ENCODE data around the gene DUSP23. TPM values are rescaled to one million over a fixed set of nuclear protein-coding genes. Genes with fewer than 3 reads are reported as not detected.
A peak's percentile ranks its signal among the peaks of the same experiment; 100 is the strongest.

Gene DUSP23
- total RNA-seq, 1 donor from 2014 or later, result 40.1 TPM

- no peak for TF ChIP-seq CTCF (IDR thresholded peaks at IDR 0.05; ENCODE audit: unreplicated experiment)
- Mint-ChIP-seq H3K36me3 (no peaks in the 10 kb centered on the region), H3K27me3 (ENCODE audit: low read depth) (peaks cover 9% of the 10 kb centered on the region), H3K27ac (no peak overlapping the region), H3K9me3 (no peaks in the 10 kb centered on the region), H3K4me1 (peaks cover 44% of the 10 kb centered on the region), H3K4me3 (no peak overlapping the region)
- no peak for DNase-seq (ENCODE audit: low spot score in 2 of 2, unreplicated experiment in 2 of 2)
These were observed 47.4 kb downstream of the DUSP23 start for GRCh38 chr1:159828176-159828575.

- H3K9me3 Mint-ChIP-seq, result no peaks in the 10 kb centered on the region
- TF ChIP-seq CTCF (IDR thresholded peaks at IDR 0.05; ENCODE audit: unreplicated experiment), result no peak
- no peaks in the 10 kb centered on the region for H3K36me3 Mint-ChIP-seq
- peaks cover 38% of the 10 kb centered on the region for H3K4me1 Mint-ChIP-seq
- H3K27ac Mint-ChIP-seq, result no peak overlapping the region
- no peak for DNase-seq (ENCODE audit: low spot score in 2 of 2, unreplicated experiment in 2 of 2)
- H3K27me3 Mint-ChIP-seq (ENCODE audit: low read depth), result peaks cover 5% of the 10 kb centered on the region
- no peak overlapping the region for H3K4me3 Mint-ChIP-seq
These were observed 48.0 kb downstream of the DUSP23 start for GRCh38 chr1:159828581-159829272.

- Mint-ChIP-seq H3K36me3 (no peaks in the 10 kb centered on the region), H3K27ac (no peak overlapping the region), H3K9me3 (no peaks in the 10 kb centered on the region), H3K27me3 (ENCODE audit: low read depth) (peaks cover 5% of the 10 kb centered on the region), H3K4me1 (peaks cover 34% of the 10 kb centered on the region), H3K4me3 (no peak overlapping the region)
- TF ChIP-seq CTCF (IDR thresholded peaks at IDR 0.05; ENCODE audit: unreplicated experiment), result peak; percentile 13
- no peak for DNase-seq (ENCODE audit: low spot score in 2 of 2, unreplicated experiment in 2 of 2)
These were observed 48.5 kb downstream of the DUSP23 start for GRCh38 chr1:159829273-159829634.

GRCh38 chr1:159829822-159830465 is 49.2 kb downstream of the DUSP23 start:
- DNase-seq (ENCODE audit: low spot score in 2 of 2, unreplicated experiment in 2 of 2), result no peak
- H3K27ac Mint-ChIP-seq, result no peak overlapping the region
- peaks cover 30% of the 10 kb centered on the region for H3K4me1 Mint-ChIP-seq
- peaks cover 3% of the 10 kb centered on the region for H3K27me3 Mint-ChIP-seq (ENCODE audit: low read depth)
- H3K9me3 Mint-ChIP-seq, result no peaks in the 10 kb centered on the region
- H3K4me3 Mint-ChIP-seq, result no peak overlapping the region
- no peaks in the 10 kb centered on the region for H3K36me3 Mint-ChIP-seq
- no peak for TF ChIP-seq CTCF (IDR thresholded peaks at IDR 0.05; ENCODE audit: unreplicated experiment)

GRCh38 chr1:159830722-159831121 is 50.0 kb downstream of the DUSP23 start:
- H3K4me3 Mint-ChIP-seq, result no peak overlapping the region
- TF ChIP-seq CTCF (IDR thresholded peaks at IDR 0.05; ENCODE audit: unreplicated experiment), result no peak
- H3K9me3 Mint-ChIP-seq, result no peaks in the 10 kb centered on the region
- H3K36me3 Mint-ChIP-seq, result no peaks in the 10 kb centered on the region
- no peak overlapping the region for H3K27ac Mint-ChIP-seq
- no peak for DNase-seq (ENCODE audit: low spot score in 2 of 2, unreplicated experiment in 2 of 2)
- peaks cover 1% of the 10 kb centered on the region for H3K27me3 Mint-ChIP-seq (ENCODE audit: low read depth)
- peaks cover 22% of the 10 kb centered on the region for H3K4me1 Mint-ChIP-seq

Data from mesothelial cell of epicardium (in vitro differentiated cells).